CD4-positive, alpha-beta memory T cell (primary cell): ENCODE results near the gene TRPT1. TPM values are rescaled to one million over a fixed set of nuclear protein-coding genes. Genes with fewer than 3 reads are reported as not detected.

ENCODE experiments used
- CTCF ChIA-PET: fragments of 350-600 bp; sonication (Branson Sonifier 250); formaldehyde crosslinking; loops from one replicate; lab custom pipeline; 2021; ENCODE audit warnings: inconsistent platforms; ENCODE audit not compliant: partially characterized antibody; lab: Charles Lee
- POLR2A ChIA-PET: fragments of 350-600 bp; sonication (Branson Sonifier 250); formaldehyde crosslinking; loops from one replicate; lab custom pipeline; 2021; ENCODE audit not compliant: partially characterized antibody; lab: Charles Lee
- DNase-seq, 5 donors: peaks; one replicate each; pipeline versions ENCODE4 v3.0.0 to v3.0.0-alpha.2; 2020 to 2022; ENCODE audit warnings: mixed read lengths in 1 of 5
- H3K27ac ChIP-seq: one replicate; pipeline ENCODE4 v1.7.0; 2013; ENCODE audit warnings: low read depth, low read length
- H3K27me3 ChIP-seq: 2 replicates; pipeline ENCODE4 v1.7.0; 2013; ENCODE audit warnings: mild to moderate bottlenecking, low read length, moderate library complexity; ENCODE audit not compliant: insufficient read depth
- H3K36me3 ChIP-seq: 2 replicates; pipeline ENCODE4 v1.7.0; 2013; ENCODE audit warnings: mild to moderate bottlenecking, low read length, moderate library complexity; ENCODE audit not compliant: insufficient read depth
- H3K4me1 ChIP-seq: 2 replicates; pipeline ENCODE4 v1.7.0; 2013; ENCODE audit warnings: mild to moderate bottlenecking, low read length, moderate library complexity; ENCODE audit not compliant: insufficient read depth
- H3K4me3 ChIP-seq, 2 donors: one replicate each; pipeline ENCODE4 v1.7.0; 2013; ENCODE audit warnings: low read length in 2 of 2, mild to moderate bottlenecking in 1 of 2
- H3K9me3 ChIP-seq, 2 donors: one replicate each; pipeline ENCODE4 v1.7.0; 2013; ENCODE audit warnings: low read length in 2 of 2, control low read depth in 1 of 2; ENCODE audit not compliant: control insufficient read depth in 1 of 2
- H3K27ac Mint-ChIP-seq, 7 donors: one replicate each; pipeline ENCODE4 v1.8.0; 2020 to 2021; ENCODE audit warnings: mixed read lengths in 7 of 7, mild to moderate bottlenecking in 6 of 7, inconsistent platforms in 3 of 7, moderate library complexity in 3 of 7
- H3K27me3 Mint-ChIP-seq, 2 donors: one replicate each; pipeline ENCODE4 v1.8.0; 2020 to 2021; ENCODE audit warnings: mixed read lengths in 2 of 2
- H3K36me3 Mint-ChIP-seq, 2 donors: one replicate each; pipeline ENCODE4 v1.8.0; 2020 to 2021; ENCODE audit warnings: mixed read lengths in 2 of 2, inconsistent platforms in 1 of 2, mild to moderate bottlenecking in 1 of 2
- H3K4me1 Mint-ChIP-seq, 4 donors: one replicate each; pipeline ENCODE4 v1.8.0; 2020 to 2021; ENCODE audit warnings: mixed read lengths in 4 of 4, mild to moderate bottlenecking in 1 of 4
- H3K4me3 Mint-ChIP-seq, 8 donors: one replicate each; pipeline ENCODE4 v1.8.0; 2020 to 2021; ENCODE audit warnings: mixed read lengths in 8 of 8, mild to moderate bottlenecking in 7 of 8, moderate library complexity in 6 of 8, inconsistent platforms in 3 of 8
- H3K9me3 Mint-ChIP-seq, 8 donors: one replicate each; pipeline ENCODE4 v1.8.0; 2020 to 2021; ENCODE audit warnings: mixed read lengths in 8 of 8, mild to moderate bottlenecking in 5 of 8, inconsistent platforms in 3 of 8, moderate library complexity in 1 of 8
- intact Hi-C: fragments of 100-400 bp; cut with micrococcal nuclease; formaldehyde crosslinking; loops from one replicate; pipeline ENCODE4 v1.15.1; 2023
- polyA plus RNA-seq, 2 donors: library from polyadenylated mRNA; unstranded; fragments of 300-500 nt; fragmentation: Illumina TruSeq; gene quantifications; one replicate each; pipeline ENCODE4 v1.2.3, GENCODE V29; 2021
- total RNA-seq, 2 experiments: library from RNA; stranded (reverse); gene quantifications; one replicate each; pipeline ENCODE4 v1.2.3, GENCODE V29; 2021

TRPT1 gene
- total and polyA plus RNA-seq, 4 experiments from 2014 or later = 31.1 to 42.1 (median 36.4) TPM

DNA sequence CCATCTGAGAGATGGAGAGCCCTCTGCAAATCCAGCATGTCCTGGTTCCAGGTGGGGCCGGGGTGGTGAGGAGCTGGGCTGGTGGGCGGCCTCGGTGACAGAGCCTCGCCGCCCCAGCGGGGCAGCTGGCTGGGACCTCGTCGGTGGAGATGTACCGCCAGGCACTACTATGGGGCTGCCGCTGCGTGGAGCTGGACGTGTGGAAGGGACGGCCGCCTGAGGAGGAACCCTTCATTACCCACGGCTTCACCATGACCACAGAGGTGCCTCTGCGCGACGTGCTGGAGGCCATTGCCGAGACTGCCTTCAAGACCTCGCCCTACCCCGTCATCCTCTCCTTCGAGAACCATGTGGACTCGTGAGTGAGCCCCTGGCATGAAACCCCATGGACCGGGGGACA lies 32.4 kb upstream of the TRPT1 start:
- Histone ChIP-seq H3K27ac (no peak overlapping the region), H3K4me3 (no peak overlapping the region), H3K4me1 (no peaks in the 10 kb centered on the region), H3K36me3 (peaks cover 8% of the 10 kb centered on the region), H3K9me3 (no peaks in the 10 kb centered on the region), H3K27me3 (no peaks in the 10 kb centered on the region)
- DNase-seq = no peak
- H3K36me3 Mint-ChIP-seq = peaks cover 10 to 15% of the 10 kb centered on the region in 2 donors
- peaks cover 1 to 8% (median 6%) of the 10 kb centered on the region in 4 donors for H3K4me1 Mint-ChIP-seq
- no peak overlapping the region for H3K4me3 Mint-ChIP-seq
- H3K27ac Mint-ChIP-seq = no peak overlapping the region
- CTCF ChIA-PET = interaction anchor here (0.8 to 1.3 kb wide), 3 partner anchors 8 to 53 kb away, joined by 3 to 4 read pairs (median 4); no protein-coding TSS in a partner anchor
- POLR2A ChIA-PET = interaction anchor here (1.0 to 1.6 kb wide), 3 partner anchors 11 to 52 kb away, joined by 3 to 6 read pairs (median 4); partner anchors contain the start of gene FERMT3
- H3K27me3 Mint-ChIP-seq = no peaks in the 10 kb centered on the region
- H3K9me3 Mint-ChIP-seq = no peaks in the 10 kb centered on the region
- intact Hi-C loops = no loop called here

DNA sequence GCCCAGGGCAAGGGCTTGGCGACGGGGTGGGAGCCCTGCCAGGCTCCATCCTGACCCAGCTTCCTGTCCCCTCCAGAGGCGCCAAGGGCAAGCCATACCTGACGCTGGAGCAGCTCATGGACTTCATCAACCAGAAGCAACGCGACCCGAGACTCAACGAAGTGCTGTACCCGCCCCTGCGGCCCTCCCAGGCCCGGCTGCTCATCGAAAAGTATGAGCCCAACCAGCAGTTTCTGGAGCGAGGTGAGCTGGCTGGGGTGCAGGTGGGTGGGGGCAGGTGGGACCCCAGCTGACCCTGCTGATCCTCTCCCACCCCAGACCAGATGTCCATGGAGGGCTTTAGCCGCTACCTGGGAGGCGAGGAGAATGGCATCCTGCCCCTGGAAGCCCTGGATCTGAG lies 30.3 kb upstream of the TRPT1 start:
- Histone ChIP-seq H3K27ac (no peak overlapping the region), H3K36me3 (peaks cover 8% of the 10 kb centered on the region), H3K4me1 (peaks cover 14% of the 10 kb centered on the region), H3K4me3 (no peak overlapping the region), H3K9me3 (no peaks in the 10 kb centered on the region), H3K27me3 (no peaks in the 10 kb centered on the region)
- no peak for DNase-seq
- ChIA-PET CTCF (interaction anchor here (1.7 to 1.8 kb wide), 2 partner anchors 13 to 45 kb away, joined by 3 to 4 read pairs; no protein-coding TSS in a partner anchor), POLR2A (interaction anchor here (1.9 kb wide), 1 partner anchor 10 kb away, joined by 8 read pairs; the partner anchor contains the start of gene PPP1R14B)
- intact Hi-C loops = no loop called here
- H3K4me3 Mint-ChIP-seq = no peak overlapping the region
- peaks cover 6 to 17% (median 11%) of the 10 kb centered on the region in 4 donors for H3K4me1 Mint-ChIP-seq
- no peaks in the 10 kb centered on the region for H3K9me3 Mint-ChIP-seq
- no peaks in the 10 kb centered on the region for H3K27me3 Mint-ChIP-seq
- H3K36me3 Mint-ChIP-seq = peaks cover 10 to 13% of the 10 kb centered on the region in 2 donors
- H3K27ac Mint-ChIP-seq = no peak overlapping the region

DNA sequence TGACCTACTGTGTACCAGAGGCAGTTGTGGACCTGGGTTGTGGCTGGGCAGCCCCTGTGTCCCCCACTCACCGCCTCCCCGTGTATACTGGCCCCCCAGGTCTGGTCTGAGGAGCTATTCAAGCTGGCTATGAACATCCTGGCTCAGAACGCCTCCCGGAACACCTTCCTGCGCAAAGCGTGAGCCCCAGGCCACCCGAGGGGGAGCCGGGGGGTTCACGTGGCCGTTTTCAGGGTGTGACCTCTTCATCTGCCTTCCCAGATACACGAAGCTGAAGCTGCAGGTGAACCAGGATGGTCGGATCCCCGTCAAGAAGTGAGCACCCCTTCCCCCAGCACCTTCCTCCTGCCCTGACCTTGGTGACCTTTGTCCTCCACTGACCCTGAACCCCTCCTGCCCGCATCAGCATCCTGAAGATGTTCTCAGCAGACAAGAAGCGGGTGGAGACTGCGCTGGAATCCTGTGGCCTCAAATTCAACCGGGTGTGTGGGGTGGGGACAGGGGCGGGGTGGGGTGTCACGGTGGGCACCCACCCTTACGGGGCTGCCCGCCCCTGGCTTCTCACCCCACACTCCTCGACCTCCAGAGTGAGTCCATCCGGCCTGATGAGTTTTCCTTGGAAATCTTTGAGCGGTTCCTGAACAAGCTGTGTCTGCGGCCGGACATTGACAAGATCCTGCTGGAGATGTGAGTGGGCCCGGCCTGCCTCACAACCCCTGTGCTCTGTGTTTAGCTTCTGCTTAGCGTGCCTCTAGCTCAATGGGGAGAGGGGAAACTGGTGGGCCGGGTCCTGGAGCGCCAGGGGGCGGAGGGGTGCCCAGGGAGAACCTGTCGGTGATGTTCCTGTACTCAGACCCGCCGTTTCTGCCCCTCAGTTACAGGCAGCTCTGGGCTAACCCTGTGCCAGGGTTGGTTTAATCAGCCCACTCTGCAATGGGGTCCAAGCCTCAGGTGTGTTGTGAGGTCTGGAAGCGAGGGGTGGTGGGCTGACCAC lies 29.4 kb upstream of the TRPT1 start:
- Histone ChIP-seq H3K36me3 (peaks cover 8% of the 10 kb centered on the region), H3K27ac (no peak overlapping the region), H3K4me1 (peaks cover 22% of the 10 kb centered on the region), H3K9me3 (no peaks in the 10 kb centered on the region), H3K27me3 (no peaks in the 10 kb centered on the region), H3K4me3 (no peak overlapping the region)
- Mint-ChIP-seq H3K27ac (no peak overlapping the region), H3K4me3 (no peak overlapping the region), H3K27me3 (no peaks in the 10 kb centered on the region), H3K36me3 (peaks cover 10 to 13% of the 10 kb centered on the region in 2 donors), H3K9me3 (no peaks in the 10 kb centered on the region), H3K4me1 (peaks cover 8 to 24% (median 11%) of the 10 kb centered on the region in 4 donors)
- ChIA-PET POLR2A (interaction anchor here (0.8 to 1.9 kb wide), 4 partner anchors 10 to 29 kb away, joined by 4 to 8 read pairs (median 6); partner anchors contain the start of genes NUDT22, PPP1R14B and TRPT1), CTCF (interaction anchor here (1.4 to 1.8 kb wide), 3 partner anchors 7 to 46 kb away, joined by 3 to 4 read pairs (median 3); no protein-coding TSS in a partner anchor)
- intact Hi-C loops = no loop called here
- no peak for DNase-seq

DNA sequence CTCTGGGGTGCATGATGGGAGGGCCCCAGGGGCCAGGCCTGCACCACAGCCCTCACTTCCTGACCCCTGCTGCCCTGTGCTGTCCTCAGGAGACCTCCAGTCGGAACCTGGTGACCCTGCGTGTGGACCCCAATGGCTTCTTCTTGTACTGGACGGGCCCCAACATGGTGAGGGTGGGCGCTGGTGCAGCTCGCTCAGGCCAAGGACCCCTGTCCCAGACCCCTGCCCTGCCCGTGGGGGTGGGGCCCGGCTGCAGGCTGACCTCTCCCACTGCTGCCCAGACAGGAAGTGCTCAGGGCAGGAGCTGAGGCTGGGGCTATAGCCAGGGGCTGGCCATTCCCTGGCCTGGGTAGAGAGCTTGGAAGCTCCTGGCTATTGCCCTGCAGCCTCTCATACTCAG lies 28.3 kb upstream of the TRPT1 start:
- intact Hi-C loops = no loop called here
- no peaks in the 10 kb centered on the region for H3K9me3 Mint-ChIP-seq
- H3K27me3 ChIP-seq = no peaks in the 10 kb centered on the region
- H3K36me3 Mint-ChIP-seq = peaks cover 2 to 10% of the 10 kb centered on the region in 2 donors
- CTCF ChIA-PET = interaction anchor here (0.7 to 1.7 kb wide), 8 partner anchors 8 to 50 kb away, joined by 3 to 5 read pairs (median 3); partner anchors contain the start of gene FERMT3
- H3K4me1 Mint-ChIP-seq = peaks cover 5 to 25% (median 9%) of the 10 kb centered on the region in 4 donors
- H3K4me3 ChIP-seq = no peak overlapping the region
- POLR2A ChIA-PET = interaction anchor here (1.0 to 1.8 kb wide), 3 partner anchors 9 to 16 kb away, joined by 3 to 6 read pairs (median 6); no protein-coding TSS in a partner anchor
- peaks cover 31% of the 10 kb centered on the region for H3K4me1 ChIP-seq
- DNase-seq = no peak
- no peak overlapping the region for H3K4me3 Mint-ChIP-seq
- no peak overlapping the region for H3K27ac ChIP-seq
- no peaks in the 10 kb centered on the region for H3K27me3 Mint-ChIP-seq
- peaks cover 3% of the 10 kb centered on the region for H3K36me3 ChIP-seq
- peak overlapping the region in 2 of 7 donors; percentile 55 to 59 for H3K27ac Mint-ChIP-seq
- H3K9me3 ChIP-seq = no peaks in the 10 kb centered on the region

DNA sequence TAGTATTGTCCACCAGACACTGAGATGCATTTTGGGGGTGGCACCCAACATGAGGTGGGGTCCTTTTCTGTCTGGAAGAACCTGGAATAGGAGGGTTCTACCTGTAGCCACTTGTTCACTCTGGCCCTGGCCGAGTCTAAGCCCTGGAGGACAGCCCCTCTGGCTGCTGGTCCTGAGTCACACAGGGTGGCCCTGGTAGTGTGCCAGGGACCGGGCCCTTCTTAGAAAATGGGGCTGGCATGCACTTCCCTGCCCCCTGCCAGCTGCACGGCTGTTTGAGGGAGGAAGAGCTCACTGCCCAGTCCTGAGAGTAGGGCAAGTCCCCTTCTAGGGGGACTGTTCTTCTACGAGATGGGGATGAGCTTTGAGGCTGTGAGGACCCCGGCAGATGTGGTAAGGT lies 27.5 kb upstream of the TRPT1 start:
- Histone ChIP-seq H3K27ac (no peak overlapping the region), H3K4me3 (no peak overlapping the region), H3K4me1 (peaks cover 31% of the 10 kb centered on the region), H3K36me3 (peaks cover 3% of the 10 kb centered on the region), H3K27me3 (no peaks in the 10 kb centered on the region), H3K9me3 (no peaks in the 10 kb centered on the region)
- peak overlapping the region in 5 of 8 donors; percentile 2 to 55 (median 39) for H3K4me3 Mint-ChIP-seq
- H3K27me3 Mint-ChIP-seq = no peaks in the 10 kb centered on the region
- no peaks in the 10 kb centered on the region for H3K9me3 Mint-ChIP-seq
- peaks cover 5 to 29% (median 9%) of the 10 kb centered on the region in 4 donors for H3K4me1 Mint-ChIP-seq
- CTCF ChIA-PET = interaction anchor here (0.6 to 1.4 kb wide), 8 partner anchors 9 to 51 kb away, joined by 3 to 5 read pairs (median 3); partner anchors contain the start of gene FERMT3
- no peak for DNase-seq
- peak overlapping the region in 2 of 7 donors; percentile 55 to 59 for H3K27ac Mint-ChIP-seq
- intact Hi-C loops = no loop called here
- peaks cover 0 to 9% of the 10 kb centered on the region in 2 donors for H3K36me3 Mint-ChIP-seq
- POLR2A ChIA-PET = interaction anchor here (1.0 to 1.8 kb wide), 3 partner anchors 8 to 17 kb away, joined by 3 to 6 read pairs (median 6); no protein-coding TSS in a partner anchor

DNA sequence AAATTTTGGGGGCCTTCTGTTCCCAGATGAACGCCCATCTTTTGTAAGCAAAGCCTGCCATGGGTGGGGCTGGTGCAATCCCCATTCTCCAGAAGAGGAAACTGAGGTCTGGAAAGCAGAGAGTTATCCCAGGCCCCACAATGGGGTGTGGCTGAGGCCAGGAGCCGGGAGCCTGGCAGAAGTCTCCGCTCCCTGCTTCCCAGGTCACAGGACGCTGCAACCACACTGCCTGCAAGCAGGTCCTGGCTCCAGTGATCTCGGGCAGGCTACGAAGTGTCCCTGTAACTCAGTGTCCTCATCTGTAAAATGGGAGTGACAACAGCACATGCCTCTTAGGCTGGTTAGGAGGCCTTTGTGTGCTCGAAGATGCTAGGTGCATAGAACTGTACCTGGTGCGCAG lies 27.1 kb upstream of the TRPT1 start:
- peaks cover 0 to 8% of the 10 kb centered on the region in 2 donors for H3K36me3 Mint-ChIP-seq
- H3K27ac Mint-ChIP-seq = peak overlapping the region in 2 of 7 donors; percentile 7 to 55
- peaks cover 31% of the 10 kb centered on the region for H3K4me1 ChIP-seq
- no peak overlapping the region for H3K4me3 ChIP-seq
- no peak overlapping the region for H3K27ac ChIP-seq
- no peaks in the 10 kb centered on the region for H3K9me3 ChIP-seq
- intact Hi-C loops = no loop called here
- peaks cover 3% of the 10 kb centered on the region for H3K36me3 ChIP-seq
- H3K27me3 ChIP-seq = no peaks in the 10 kb centered on the region
- H3K4me1 Mint-ChIP-seq = peaks cover 5 to 32% (median 10%) of the 10 kb centered on the region in 4 donors
- H3K9me3 Mint-ChIP-seq = no peaks in the 10 kb centered on the region
- DNase-seq = no peak
- CTCF ChIA-PET = interaction anchor here (1.0 to 3.7 kb wide), 4 partner anchors 11 to 48 kb away, joined by 3 to 43 read pairs (median 10); no protein-coding TSS in a partner anchor
- POLR2A ChIA-PET = interaction anchor here (1.8 to 38.9 kb wide), 4 partner anchors 10 to 44 kb away, joined by 6 to 937 read pairs (median 158); partner anchors contain the start of genes FERMT3 and FKBP2
- no peaks in the 10 kb centered on the region for H3K27me3 Mint-ChIP-seq
- peak overlapping the region; percentile 2 to 66 (median 42) for H3K4me3 Mint-ChIP-seq
